NCI-H526 (cell line): ENCODE results near the gene TRIM48.
"Not testable (repeated sequence)": the region's sequence is repeated elsewhere in the genome, so short reads cannot be mapped to it uniquely, and the experiment has no call there.

Experiments used
- DNase-seq, 2 experiments: peaks; one replicate each; lab custom pipeline; 2025; lab: John Stamatoyannopoulos, UW

Gene TRIM48

GRCh38 chr11:55261855-55262254, at the start of gene TRIM48:
Gene TRIM48 (plus strand): TSS chr11:55262155. CDS start chr11:55262268, 113 bp downstream.
- not testable (repeated sequence) for DNase-seq

- not testable (repeated sequence) for DNase-seq
Measured at GRCh38 chr11:55238316-55238715, 23.6 kb upstream of the TRIM48 start.

- DNase-seq: no peak
Measured at GRCh38 chr11:55263081-55263480, 1.1 kb downstream of the TRIM48 start.
